K562 (cell line): ENCODE data around the gene ARHGDIA. TPM values are rescaled to one million over a fixed set of nuclear protein-coding genes. Genes with fewer than 3 reads are reported as not detected.

Experiments used
- KHSRP ChIP-seq: fragments of 450-650 bp; IDR thresholded peaks from 2 replicates; pipeline ENCODE4 v1.6.1; 2017
- LARP7 ChIP-seq: fragments of 450-650 bp; IDR thresholded peaks from 2 replicates; pipeline ENCODE4 v1.6.1; 2016
- MAZ ChIP-seq, 2 experiments: fragments of 450-650 bp in 1 of 2; sonication (generic) in 1 of 2; formaldehyde crosslinking; IDR thresholded peaks in 1 of 2; conservative IDR thresholded peaks in 1 of 2; 2 replicates each; pipeline versions ENCODE4 v1.4.0 to v1.5.0; 2020; ENCODE audit warnings: mild to moderate bottlenecking in 1 of 2, missing genetic modification reagents in 1 of 2
- THRAP3 ChIP-seq: fragments of 450-650 bp; IDR thresholded peaks from 2 replicates; pipeline ENCODE4 v1.6.1; 2016; ENCODE audit warnings: mild to moderate bottlenecking, inconsistent platforms, borderline replicate concordance
- ZNF12 ChIP-seq: sonication (generic); formaldehyde crosslinking; IDR thresholded peaks from 2 replicates; pipeline ENCODE4 v1.4.0; 2020; ENCODE audit warnings: mild to moderate bottlenecking, missing genetic modification reagents
- ZNF347 ChIP-seq: fragments of 450-650 bp; formaldehyde crosslinking; IDR thresholded peaks from 2 replicates; pipeline ENCODE4 v1.4.0; 2020; ENCODE audit warnings: low read depth, mild to moderate bottlenecking, moderate library complexity
- polyA plus RNA-seq, 8 experiments: library from polyadenylated mRNA; depleted of rRNA in 4 of 8; stranded (reverse) in 5 of 8; unstranded in 3 of 8; fragments of >200 nt; fragmentation: Nextera tagmentation in 2 of 8; fragmentation: Illumina TruSeq in 1 of 8; extraction: Ambion mirVana in 2 of 8; extraction: Trizol in 1 of 8; gene quantifications; 2 replicates each; pipeline versions ENCODE4 v1.2.1 to v1.2.3, GENCODE V29; 2011 to 2014; ENCODE audit warnings: inconsistent platforms in 1 of 8, missing spikeins in 1 of 8
- total RNA-seq, 7 experiments: library from RNA; depleted of rRNA in 6 of 7; stranded (reverse); fragments of >200 nt in 6 of 7; fragmentation: Illumina TruSeq in 2 of 7; extraction: Trizol in 2 of 7; gene quantifications; 2 replicates each; pipeline versions ENCODE4 v1.2.1 to v1.2.3, GENCODE V29; 2011 to 2021; ENCODE audit warnings: low replicate concordance in 1 of 7
- TF ChIP-seq, protein P1 (sequence below): fragments of 250-450 bp; sonication (Bioruptor Pico); IDR thresholded peaks from 2 replicates; pipeline ENCODE4 v1.4.0; 2020; ENCODE audit warnings: mild to moderate bottlenecking, moderate library complexity
- TF ChIP-seq, protein P2 (sequence below), 2 experiments: fragments of 450-650 bp in 1 of 2; sonication (generic) in 1 of 2; formaldehyde crosslinking in 1 of 2; IDR thresholded peaks in 1 of 2; conservative IDR thresholded peaks in 1 of 2; 2 replicates each; pipeline versions ENCODE4 v1.6.1 to v1.8.1; 2016 to 2023; ENCODE audit warnings: mild to moderate bottlenecking in 2 of 2, moderate library complexity in 2 of 2, inconsistent platforms in 1 of 2, missing genetic modification reagents in 1 of 2
- TF ChIP-seq, protein P3 (sequence below), 2 experiments: IDR thresholded peaks; 2 replicates each; pipeline ENCODE4 v1.6.1; 2012; ENCODE audit warnings: improper control_type of control experiment in 2 of 2, low read depth in 2 of 2, low read length in 2 of 2, borderline replicate concordance in 1 of 2
- TF ChIP-seq, protein P4 (sequence below): fragments of 200-800 bp; sonication (Bioruptor generic); IDR thresholded peaks from 2 replicates; pipeline ENCODE4 v1.6.1; 2017; ENCODE audit warnings: missing genetic modification characterization, missing compliant biosample characterization
- TF ChIP-seq, protein P5 (sequence below): sonication (generic); formaldehyde crosslinking; IDR thresholded peaks from 2 replicates; pipeline ENCODE4 v1.8.1; 2023; ENCODE audit warnings: mild to moderate bottlenecking, missing genetic modification reagents
- TF ChIP-seq, protein P6 (sequence below): fragments of 250-450 bp; sonication (Bioruptor Pico); IDR thresholded peaks from 2 replicates; pipeline ENCODE4 v1.8.0; 2021; ENCODE audit warnings: moderate library complexity, mild to moderate bottlenecking, inconsistent platforms

ARHGDIA gene
- total and polyA plus RNA-seq, 9 of the 15 experiments (the other 6 are each of a cell fraction or from before 2014, with no cell fraction given), result 9.6 to 340 (median 97.6) TPM

DNA sequence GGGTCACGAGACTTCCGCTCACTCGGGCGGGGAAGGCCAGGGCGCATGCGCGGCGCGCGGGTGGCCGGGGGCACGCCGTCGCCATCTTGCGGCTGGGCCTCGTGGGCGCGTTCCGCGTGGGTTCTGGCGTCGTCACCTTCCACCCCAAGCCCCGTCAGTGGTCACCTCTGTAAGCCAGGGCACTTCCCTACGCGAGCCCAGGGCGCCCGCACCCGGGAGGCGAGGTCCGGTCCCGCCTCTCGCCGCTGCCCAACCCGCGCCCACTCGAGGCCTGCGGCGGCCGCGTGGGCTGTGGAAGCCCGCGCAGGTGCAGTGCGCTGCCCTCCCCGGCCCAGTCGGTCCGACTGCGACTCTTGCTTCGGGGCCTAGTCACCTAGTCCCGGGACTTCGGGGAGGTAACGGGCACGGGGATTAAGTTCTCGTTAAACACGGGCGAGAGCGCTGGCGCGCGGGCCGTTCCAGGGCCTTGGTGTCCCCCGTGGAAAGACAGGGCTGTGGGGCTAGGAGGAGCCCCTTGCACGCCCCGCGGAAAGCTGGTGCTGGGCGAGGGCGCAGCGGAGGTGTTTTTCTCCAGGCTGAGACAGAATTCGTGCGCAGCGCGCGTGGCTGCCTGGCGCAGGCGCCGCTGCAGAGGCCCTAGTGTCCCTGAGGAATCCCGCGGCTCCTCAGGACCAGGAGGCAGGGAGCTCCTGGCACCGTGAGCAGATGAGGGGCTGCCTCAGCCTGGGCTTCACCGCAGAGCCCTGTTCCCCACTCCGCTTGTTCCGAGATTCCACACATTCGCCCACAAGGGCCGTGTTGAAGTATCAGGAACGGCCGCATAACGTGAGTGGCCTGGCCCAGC lies 472 bp upstream of the ARHGDIA start (continued):
- TF ChIP-seq, protein P1, sequence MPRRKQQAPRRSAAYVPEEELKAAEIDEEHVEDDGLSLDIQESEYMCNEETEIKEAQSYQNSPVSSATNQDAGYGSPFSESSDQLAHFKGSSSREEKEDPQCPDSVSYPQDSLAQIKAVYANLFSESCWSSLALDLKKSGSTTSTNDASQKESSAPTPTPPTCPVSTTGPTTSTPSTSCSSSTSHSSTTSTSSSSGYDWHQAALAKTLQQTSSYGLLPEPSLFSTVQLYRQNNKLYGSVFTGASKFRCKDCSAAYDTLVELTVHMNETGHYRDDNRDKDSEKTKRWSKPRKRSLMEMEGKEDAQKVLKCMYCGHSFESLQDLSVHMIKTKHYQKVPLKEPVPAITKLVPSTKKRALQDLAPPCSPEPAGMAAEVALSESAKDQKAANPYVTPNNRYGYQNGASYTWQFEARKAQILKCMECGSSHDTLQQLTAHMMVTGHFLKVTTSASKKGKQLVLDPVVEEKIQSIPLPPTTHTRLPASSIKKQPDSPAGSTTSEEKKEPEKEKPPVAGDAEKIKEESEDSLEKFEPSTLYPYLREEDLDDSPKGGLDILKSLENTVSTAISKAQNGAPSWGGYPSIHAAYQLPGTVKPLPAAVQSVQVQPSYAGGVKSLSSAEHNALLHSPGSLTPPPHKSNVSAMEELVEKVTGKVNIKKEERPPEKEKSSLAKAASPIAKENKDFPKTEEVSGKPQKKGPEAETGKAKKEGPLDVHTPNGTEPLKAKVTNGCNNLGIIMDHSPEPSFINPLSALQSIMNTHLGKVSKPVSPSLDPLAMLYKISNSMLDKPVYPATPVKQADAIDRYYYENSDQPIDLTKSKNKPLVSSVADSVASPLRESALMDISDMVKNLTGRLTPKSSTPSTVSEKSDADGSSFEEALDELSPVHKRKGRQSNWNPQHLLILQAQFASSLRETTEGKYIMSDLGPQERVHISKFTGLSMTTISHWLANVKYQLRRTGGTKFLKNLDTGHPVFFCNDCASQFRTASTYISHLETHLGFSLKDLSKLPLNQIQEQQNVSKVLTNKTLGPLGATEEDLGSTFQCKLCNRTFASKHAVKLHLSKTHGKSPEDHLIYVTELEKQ (CRISPR knock-in tag), result no peak
- TF ChIP-seq, protein P2, sequence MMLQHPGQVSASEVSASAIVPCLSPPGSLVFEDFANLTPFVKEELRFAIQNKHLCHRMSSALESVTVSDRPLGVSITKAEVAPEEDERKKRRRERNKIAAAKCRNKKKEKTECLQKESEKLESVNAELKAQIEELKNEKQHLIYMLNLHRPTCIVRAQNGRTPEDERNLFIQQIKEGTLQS (IDR thresholded peaks at IDR 0.05), result no peak
- TF ChIP-seq, protein P2 (CRISPR knock-in tag; conservative IDR thresholded peaks at IDR 0.05), result 0 out of 2 replicates have a peak, but pooled peaks have one; percentile 73
- no peak for TF ChIP-seq KHSRP
- no peak; the same call in 1 of the 2 replicates for TF ChIP-seq ZNF347 (CRISPR knock-in tag)
- TF ChIP-seq, protein P3, sequence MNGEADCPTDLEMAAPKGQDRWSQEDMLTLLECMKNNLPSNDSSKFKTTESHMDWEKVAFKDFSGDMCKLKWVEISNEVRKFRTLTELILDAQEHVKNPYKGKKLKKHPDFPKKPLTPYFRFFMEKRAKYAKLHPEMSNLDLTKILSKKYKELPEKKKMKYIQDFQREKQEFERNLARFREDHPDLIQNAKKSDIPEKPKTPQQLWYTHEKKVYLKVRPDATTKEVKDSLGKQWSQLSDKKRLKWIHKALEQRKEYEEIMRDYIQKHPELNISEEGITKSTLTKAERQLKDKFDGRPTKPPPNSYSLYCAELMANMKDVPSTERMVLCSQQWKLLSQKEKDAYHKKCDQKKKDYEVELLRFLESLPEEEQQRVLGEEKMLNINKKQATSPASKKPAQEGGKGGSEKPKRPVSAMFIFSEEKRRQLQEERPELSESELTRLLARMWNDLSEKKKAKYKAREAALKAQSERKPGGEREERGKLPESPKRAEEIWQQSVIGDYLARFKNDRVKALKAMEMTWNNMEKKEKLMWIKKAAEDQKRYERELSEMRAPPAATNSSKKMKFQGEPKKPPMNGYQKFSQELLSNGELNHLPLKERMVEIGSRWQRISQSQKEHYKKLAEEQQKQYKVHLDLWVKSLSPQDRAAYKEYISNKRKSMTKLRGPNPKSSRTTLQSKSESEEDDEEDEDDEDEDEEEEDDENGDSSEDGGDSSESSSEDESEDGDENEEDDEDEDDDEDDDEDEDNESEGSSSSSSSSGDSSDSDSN (IDR thresholded peaks at IDR 0.05; ENCODE audit: borderline replicate concordance in 1 of 2, low read depth in 2 of 2, low read length in 2 of 2), result 0 out of 4 replicates have a peak, but pooled peaks have one; percentile 16 to 20
- TF ChIP-seq, protein P4, sequence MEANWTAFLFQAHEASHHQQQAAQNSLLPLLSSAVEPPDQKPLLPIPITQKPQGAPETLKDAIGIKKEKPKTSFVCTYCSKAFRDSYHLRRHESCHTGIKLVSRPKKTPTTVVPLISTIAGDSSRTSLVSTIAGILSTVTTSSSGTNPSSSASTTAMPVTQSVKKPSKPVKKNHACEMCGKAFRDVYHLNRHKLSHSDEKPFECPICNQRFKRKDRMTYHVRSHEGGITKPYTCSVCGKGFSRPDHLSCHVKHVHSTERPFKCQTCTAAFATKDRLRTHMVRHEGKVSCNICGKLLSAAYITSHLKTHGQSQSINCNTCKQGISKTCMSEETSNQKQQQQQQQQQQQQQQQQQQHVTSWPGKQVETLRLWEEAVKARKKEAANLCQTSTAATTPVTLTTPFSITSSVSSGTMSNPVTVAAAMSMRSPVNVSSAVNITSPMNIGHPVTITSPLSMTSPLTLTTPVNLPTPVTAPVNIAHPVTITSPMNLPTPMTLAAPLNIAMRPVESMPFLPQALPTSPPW (CRISPR knock-in tag), result no peak; the same call in 1 of the 2 replicates
- TF ChIP-seq MAZ (CRISPR knock-in tag; conservative IDR thresholded peaks at IDR 0.05 in 1 of 2, IDR thresholded peaks at IDR 0.05 in 1 of 2), result peak; percentile 49 to 92
- TF ChIP-seq THRAP3, result no peak
- TF ChIP-seq ZNF12, result no peak; the same call in 1 of the 2 replicates
- 0 out of 2 replicates have a peak, but pooled peaks have one; percentile 18 for TF ChIP-seq LARP7
- TF ChIP-seq, protein P5, sequence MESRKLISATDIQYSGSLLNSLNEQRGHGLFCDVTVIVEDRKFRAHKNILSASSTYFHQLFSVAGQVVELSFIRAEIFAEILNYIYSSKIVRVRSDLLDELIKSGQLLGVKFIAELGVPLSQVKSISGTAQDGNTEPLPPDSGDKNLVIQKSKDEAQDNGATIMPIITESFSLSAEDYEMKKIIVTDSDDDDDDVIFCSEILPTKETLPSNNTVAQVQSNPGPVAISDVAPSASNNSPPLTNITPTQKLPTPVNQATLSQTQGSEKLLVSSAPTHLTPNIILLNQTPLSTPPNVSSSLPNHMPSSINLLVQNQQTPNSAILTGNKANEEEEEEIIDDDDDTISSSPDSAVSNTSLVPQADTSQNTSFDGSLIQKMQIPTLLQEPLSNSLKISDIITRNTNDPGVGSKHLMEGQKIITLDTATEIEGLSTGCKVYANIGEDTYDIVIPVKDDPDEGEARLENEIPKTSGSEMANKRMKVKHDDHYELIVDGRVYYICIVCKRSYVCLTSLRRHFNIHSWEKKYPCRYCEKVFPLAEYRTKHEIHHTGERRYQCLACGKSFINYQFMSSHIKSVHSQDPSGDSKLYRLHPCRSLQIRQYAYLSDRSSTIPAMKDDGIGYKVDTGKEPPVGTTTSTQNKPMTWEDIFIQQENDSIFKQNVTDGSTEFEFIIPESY (CRISPR knock-in tag), result 0 out of 2 replicates have a peak, but pooled peaks have one; percentile 27
- TF ChIP-seq, protein P6, sequence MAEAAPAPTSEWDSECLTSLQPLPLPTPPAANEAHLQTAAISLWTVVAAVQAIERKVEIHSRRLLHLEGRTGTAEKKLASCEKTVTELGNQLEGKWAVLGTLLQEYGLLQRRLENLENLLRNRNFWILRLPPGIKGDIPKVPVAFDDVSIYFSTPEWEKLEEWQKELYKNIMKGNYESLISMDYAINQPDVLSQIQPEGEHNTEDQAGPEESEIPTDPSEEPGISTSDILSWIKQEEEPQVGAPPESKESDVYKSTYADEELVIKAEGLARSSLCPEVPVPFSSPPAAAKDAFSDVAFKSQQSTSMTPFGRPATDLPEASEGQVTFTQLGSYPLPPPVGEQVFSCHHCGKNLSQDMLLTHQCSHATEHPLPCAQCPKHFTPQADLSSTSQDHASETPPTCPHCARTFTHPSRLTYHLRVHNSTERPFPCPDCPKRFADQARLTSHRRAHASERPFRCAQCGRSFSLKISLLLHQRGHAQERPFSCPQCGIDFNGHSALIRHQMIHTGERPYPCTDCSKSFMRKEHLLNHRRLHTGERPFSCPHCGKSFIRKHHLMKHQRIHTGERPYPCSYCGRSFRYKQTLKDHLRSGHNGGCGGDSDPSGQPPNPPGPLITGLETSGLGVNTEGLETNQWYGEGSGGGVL (CRISPR knock-in tag), result no peak
